ENCODE data around the gene RCSD1. TPM values are rescaled to one million over a fixed set of nuclear protein-coding genes. Genes with fewer than 3 reads are reported as not detected.
A peak's percentile ranks its signal among the peaks of the same experiment; 100 is the strongest.

The RCSD1 gene
- total and polyA plus RNA-seq, 2 of the 13 experiments (the other 11 are each of a cell fraction or from before 2014, with no cell fraction given): not detected

GRCh38 chr1:167721617-167722151, 91.7 kb downstream of the RCSD1 start, which contains the start of gene MPZL1 (continued):
- TF ChIP-seq MYNN (CRISPR knock-in tag; IDR thresholded peaks at IDR 0.05; ENCODE audit: low read depth) (no peak), SMAD9 (CRISPR knock-in tag; IDR thresholded peaks at IDR 0.05) (no peak), ZNF552 (CRISPR knock-in tag; IDR thresholded peaks at IDR 0.05; ENCODE audit: borderline replicate concordance) (no peak), ZC3H13 (CRISPR knock-in tag; IDR thresholded peaks at IDR 0.05) (peak; percentile 62; the same call in 1 of the 2 replicates), ZNF639 (CRISPR knock-in tag; conservative IDR thresholded peaks at IDR 0.05) (no peak), EZH2 (conservative IDR thresholded peaks at IDR 0.05; ENCODE audit: low read depth, low read length) (no peak), ZNF121 (CRISPR knock-in tag; IDR thresholded peaks at IDR 0.05) (no peak), ZNF75D (CRISPR knock-in tag; IDR thresholded peaks at IDR 0.05; ENCODE audit: borderline replicate concordance) (no peak), GATA4 (IDR thresholded peaks at IDR 0.05; ENCODE audit: borderline replicate concordance, low read depth) (0 out of 2 replicates have a peak, but pooled peaks have one; percentile 25), THYN1 (CRISPR knock-in tag; IDR thresholded peaks at IDR 0.05; ENCODE audit: borderline replicate concordance, low read depth) (no peak), ZNF414 (CRISPR knock-in tag; IDR thresholded peaks at IDR 0.05) (peak; percentile 42; the same call in 1 of the 2 replicates), E2F1 (CRISPR knock-in tag; IDR thresholded peaks at IDR 0.05) (no peak)
- TF ChIP-seq, protein P1, sequence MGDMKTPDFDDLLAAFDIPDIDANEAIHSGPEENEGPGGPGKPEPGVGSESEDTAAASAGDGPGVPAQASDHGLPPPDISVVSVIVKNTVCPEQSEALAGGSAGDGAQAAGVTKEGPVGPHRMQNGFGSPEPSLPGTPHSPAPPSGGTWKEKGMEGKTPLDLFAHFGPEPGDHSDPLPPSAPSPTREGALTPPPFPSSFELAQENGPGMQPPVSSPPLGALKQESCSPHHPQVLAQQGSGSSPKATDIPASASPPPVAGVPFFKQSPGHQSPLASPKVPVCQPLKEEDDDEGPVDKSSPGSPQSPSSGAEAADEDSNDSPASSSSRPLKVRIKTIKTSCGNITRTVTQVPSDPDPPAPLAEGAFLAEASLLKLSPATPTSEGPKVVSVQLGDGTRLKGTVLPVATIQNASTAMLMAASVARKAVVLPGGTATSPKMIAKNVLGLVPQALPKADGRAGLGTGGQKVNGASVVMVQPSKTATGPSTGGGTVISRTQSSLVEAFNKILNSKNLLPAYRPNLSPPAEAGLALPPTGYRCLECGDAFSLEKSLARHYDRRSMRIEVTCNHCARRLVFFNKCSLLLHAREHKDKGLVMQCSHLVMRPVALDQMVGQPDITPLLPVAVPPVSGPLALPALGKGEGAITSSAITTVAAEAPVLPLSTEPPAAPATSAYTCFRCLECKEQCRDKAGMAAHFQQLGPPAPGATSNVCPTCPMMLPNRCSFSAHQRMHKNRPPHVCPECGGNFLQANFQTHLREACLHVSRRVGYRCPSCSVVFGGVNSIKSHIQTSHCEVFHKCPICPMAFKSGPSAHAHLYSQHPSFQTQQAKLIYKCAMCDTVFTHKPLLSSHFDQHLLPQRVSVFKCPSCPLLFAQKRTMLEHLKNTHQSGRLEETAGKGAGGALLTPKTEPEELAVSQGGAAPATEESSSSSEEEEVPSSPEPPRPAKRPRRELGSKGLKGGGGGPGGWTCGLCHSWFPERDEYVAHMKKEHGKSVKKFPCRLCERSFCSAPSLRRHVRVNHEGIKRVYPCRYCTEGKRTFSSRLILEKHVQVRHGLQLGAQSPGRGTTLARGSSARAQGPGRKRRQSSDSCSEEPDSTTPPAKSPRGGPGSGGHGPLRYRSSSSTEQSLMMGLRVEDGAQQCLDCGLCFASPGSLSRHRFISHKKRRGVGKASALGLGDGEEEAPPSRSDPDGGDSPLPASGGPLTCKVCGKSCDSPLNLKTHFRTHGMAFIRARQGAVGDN (CRISPR knock-in tag; IDR thresholded peaks at IDR 0.05): peak; percentile 78; the same call in 1 of the 2 replicates
- TF ChIP-seq, protein P2, sequence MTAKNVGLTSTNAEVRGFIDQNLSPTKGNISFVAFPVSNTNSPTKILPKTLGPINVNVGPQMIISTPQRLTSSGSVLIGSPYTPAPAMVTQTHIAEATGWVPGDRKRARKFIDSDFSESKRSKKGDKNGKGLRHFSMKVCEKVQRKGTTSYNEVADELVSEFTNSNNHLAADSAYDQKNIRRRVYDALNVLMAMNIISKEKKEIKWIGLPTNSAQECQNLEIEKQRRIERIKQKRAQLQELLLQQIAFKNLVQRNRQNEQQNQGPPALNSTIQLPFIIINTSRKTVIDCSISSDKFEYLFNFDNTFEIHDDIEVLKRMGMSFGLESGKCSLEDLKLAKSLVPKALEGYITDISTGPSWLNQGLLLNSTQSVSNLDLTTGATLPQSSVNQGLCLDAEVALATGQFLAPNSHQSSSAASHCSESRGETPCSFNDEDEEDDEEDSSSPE (CRISPR knock-in tag; IDR thresholded peaks at IDR 0.05): no peak; the same call in 1 of the 2 replicates
